GM18870 (cell line): ENCODE data around the gene POC1B.
A peak's percentile ranks its signal among the peaks of the same experiment; 100 is the strongest.

Source experiments
- ATAC-seq: cut with Tn5 transposase; IDR thresholded peaks from one replicate; pipeline ENCODE4 v1.9.1; 2021; ENCODE audit warnings: moderate library complexity; ENCODE audit not compliant: unreplicated experiment

Gene POC1B

GRCh38 chr12:89497467-89497866, 28.4 kb downstream of the POC1B start:
- ATAC-seq, result no peak

DNA sequence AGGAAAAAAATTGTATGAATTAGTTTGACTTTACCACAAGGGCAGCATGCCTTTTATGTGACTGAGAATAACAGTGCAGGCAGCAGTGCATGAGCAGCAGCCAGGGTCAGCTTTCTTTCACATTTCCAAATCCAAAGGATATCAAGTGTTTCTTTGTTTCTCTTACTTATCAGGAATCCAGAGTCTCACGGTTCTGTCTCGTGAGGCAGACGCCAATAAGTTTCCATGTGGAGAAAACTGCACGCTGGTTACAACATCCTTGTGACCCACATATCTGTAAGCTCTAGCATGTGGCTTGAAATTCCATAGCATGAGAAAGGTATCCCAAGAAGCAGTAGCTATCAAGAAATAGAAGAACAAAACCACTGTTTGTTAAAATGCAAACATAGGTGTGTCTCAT, 28.8 kb downstream of the POC1B start:
- no peak for ATAC-seq

- ATAC-seq, result peak; percentile 70
These were observed 31.2 kb downstream of the POC1B start for GRCh38 chr12:89494411-89495231.

GRCh38 chr12:89493670-89494302, 32.1 kb downstream of the POC1B start:
- no peak for ATAC-seq

DNA sequence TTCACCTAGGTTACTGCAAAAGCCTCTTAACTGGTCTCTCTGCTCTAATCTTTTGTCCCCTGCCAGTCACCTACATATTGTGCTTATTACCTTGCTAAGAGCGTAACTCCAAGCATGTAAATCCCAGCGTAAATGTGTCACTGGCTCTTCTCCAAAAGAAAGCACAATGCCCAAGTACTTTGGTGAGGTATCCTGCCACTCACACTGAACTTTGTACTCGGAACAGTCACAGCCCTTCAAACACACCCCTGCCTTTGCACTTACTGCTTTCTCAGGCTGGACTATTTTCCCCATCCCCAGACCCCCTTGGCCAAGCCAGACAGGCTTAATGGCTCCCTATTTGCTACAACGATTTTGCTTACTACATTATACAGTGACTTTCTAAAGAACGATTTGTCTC, 33.0 kb downstream of the POC1B start:
- ATAC-seq, result no peak

GRCh38 chr12:89490922-89491321, 34.9 kb downstream of the POC1B start:
- ATAC-seq, result no peak

GRCh38 chr12:89486264-89486663, 39.6 kb downstream of the POC1B start:
- ATAC-seq, result no peak

DNA sequence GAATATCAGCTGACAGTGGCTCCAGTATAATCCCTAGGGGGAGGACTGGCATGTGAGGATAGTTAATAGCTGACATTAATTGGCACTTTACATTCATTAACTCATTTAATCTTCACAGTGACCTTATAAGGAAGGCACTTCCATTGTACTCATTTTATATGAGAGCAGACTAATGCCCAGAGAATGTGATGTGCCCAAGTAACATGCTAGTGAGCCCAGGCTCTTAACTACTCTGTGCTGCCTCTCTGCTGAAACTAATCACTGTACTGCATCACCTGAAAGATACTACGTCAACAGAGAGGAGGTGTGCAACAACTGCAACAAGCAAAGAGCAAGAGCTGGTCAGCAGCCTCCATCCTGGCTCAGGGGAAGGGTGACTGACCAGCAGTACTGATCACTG, 41.4 kb downstream of the POC1B start:
- no peak for ATAC-seq

- no peak for ATAC-seq
These were observed 44.5 kb downstream of the POC1B start for GRCh38 chr12:89481213-89481914.

DNA sequence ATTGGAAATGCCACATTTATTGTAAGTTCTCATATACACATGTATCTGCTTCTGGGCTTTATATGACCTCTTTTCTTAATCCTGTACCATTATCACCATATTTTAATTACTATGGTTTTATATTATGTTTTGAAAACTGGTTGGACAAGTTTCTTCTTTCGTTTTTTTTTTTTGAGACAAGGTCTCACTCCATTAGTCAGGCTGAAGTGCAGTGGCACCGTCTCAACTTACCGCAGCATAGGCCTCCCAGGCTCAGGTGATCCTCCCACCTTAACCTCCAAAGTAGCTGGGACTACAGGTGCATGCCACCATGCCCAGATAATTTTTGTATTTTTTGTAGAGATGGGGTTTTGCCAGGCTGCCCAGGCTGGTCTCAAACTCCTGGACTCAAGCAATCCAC, 45.9 kb downstream of the POC1B start:
- ATAC-seq, result no peak

DNA sequence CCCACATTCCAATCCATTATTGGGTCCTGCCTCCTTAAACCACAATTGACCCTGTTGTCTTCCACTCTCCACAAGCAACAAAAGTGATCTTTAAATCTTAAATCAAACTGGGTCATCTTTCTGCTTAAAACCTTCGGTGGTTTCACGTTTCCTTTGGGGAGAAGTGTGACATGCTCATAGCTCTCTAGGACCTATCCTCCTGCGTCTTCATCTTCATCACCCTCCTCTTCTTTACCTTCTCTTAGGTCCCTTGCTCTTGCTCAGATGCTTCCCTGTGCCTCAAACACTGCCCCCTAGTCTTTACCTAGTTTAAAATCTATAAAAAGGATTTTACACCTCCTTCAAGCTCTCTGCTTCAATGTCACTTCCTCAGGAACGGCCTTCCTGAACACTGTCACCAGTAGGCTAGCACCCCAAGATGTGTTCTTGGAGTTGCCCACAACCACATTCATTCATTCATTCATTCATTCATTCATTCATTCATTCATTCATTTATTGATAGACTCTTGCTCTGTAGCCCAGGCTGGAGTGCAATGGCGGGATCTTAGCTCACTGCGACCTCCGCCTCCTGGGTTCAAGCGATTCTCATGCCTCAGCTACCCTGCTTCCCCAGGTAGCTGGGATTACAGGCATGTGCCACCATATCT, 48.1 kb downstream of the POC1B start:
- ATAC-seq, result no peak

DNA sequence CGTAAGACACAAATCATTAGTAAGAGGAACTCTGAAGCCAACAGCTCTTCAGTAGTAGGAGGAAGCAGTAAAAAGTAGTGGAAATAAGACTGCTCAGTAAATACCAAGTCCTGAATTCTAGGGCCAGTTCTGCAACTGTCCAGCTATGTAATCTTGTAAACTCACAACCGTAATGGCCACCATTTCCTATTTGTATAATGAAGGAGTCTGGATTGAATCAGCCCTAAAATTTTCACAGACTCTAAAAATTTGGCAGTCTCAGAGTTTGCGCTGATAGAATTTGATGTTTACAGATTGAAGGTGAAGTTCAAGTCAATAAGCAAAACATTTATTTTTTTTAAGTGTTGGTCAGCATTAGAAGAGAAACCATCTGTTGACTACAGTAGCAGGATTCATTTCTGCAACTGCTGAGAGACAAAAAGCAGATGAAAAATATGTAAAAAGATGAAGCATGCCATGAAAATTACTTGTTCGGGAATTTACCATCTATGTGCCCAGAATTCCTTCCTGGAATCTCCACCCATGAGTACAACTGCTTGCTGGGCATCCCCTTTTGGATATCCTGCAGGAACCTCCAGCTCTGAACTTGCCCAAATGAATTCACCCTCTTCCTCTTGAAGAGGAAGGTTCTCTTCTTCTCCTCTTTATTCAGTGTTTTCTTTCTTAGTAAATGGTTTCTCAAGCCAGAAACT, 48.8 kb downstream of the POC1B start:
- no peak for ATAC-seq

DNA sequence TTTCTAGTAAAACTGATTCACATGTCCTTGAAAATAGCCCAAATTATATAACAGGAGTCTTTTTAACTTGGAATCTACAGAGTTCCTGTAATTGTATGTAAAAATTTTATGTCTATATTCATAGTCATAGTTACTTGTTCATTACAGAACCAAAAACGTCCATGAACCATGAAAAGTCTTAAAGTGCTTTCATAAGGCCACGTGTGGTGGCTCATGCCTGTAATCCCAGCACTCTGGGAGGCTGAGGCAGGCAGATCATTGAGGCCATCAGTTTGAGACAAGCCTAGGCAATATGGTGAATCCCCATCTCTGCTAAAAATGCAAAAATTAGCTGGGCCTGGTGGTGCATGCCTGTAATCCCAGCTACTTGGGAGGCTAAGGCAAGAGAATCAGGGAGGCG, 49.6 kb downstream of the POC1B start:
- no peak for ATAC-seq

DNA sequence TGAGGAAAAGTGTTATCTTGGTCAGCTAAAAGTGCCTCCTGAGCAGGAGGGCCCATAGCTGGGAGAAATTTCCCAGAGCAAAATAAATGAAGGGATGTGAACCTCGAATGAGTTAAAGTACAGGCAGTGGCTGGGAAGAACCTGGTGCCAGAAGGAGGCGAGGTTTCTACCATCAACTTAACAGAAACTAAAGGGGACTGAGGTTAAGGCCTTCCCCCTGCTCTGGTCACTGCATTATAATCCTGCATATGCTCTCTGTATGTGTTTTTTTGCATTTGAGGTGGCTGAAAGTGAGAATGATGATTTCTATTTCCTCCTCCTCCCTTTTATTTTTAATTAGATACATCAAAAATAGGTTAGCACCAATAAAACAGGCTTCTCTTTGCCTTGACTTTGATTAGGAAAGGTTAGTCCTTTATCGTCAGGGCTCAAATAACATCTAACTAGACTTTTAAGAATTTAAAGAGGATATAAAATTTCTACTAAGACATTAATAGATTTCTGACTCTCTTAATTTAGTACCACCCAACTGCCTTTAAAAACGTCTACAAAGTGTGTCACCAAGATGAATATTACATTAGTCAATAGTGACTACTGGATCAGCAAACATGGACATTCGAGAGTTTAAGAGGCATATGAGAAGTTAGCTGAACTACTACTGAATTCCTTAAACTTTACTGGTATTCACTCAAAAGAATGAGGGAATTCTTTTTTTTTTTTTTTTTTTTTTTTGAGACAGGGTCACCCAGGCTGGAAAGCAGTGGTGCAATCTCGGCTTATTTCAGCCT, 50.5 kb downstream of the POC1B start:
- ATAC-seq, result no peak

DNA sequence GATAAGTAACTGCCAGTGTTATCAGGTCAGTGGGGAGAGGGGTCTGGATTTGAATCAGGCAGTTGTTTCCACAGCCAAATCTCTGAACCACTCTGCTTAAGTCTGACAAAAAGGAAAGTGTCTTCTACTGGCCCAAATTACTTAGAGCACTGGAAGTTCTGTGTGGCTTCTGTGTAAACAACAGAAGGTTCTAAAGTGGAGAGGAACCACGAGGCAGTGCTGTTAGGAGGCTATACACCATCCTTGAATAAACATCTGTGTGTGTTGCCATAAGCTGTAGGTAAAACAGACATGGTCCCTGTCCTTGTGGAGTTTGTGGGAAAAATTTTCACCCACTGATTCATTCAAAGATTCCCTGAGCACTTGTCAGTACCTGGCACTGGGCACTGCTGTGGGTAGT, 51.2 kb downstream of the POC1B start:
- no peak for ATAC-seq

GRCh38 chr12:89472508-89472907, 53.3 kb downstream of the POC1B start:
- ATAC-seq, result no peak

GRCh38 chr12:89470741-89471509, 54.9 kb downstream of the POC1B start:
- peak; percentile 44 for ATAC-seq

- peak; percentile 63 for ATAC-seq
These were observed 56.5 kb downstream of the POC1B start for GRCh38 chr12:89469361-89469760.

GRCh38 chr12:89468648-89469326, 57.1 kb downstream of the POC1B start:
- peak; percentile 80 for ATAC-seq
